ENCODE measurements around the gene OBP2B. TPM values are rescaled to one million over a fixed set of nuclear protein-coding genes. Genes with fewer than 3 reads are reported as not detected.
"Not testable (repeated sequence)": the region's sequence is repeated elsewhere in the genome, so short reads cannot be mapped to it uniquely, and the experiment has no call there.

The OBP2B gene
- total RNA-seq, 2 donors from 2014 or later: not detected

- no peak overlapping the region for H3K27ac Mint-ChIP-seq
- DNase-seq (ENCODE audit: low spot score) (no peak), ATAC-seq (no peak)
- H3K36me3 Mint-ChIP-seq: no peaks in the 10 kb centered on the region
- H3K9me3 Mint-ChIP-seq: no peaks in the 10 kb centered on the region
- no peak overlapping the region for H3K4me3 Mint-ChIP-seq
- peaks cover 2 to 14% of the 10 kb centered on the region in 2 donors for H3K27me3 Mint-ChIP-seq
- H3K4me1 Mint-ChIP-seq (ENCODE audit: low read depth in 2 of 2): no peaks in the 10 kb centered on the region
Observed at GRCh38 chr9:133205996-133206931, 2.8 kb downstream of the OBP2B start.

- not testable (repeated sequence) for H3K27ac Mint-ChIP-seq; H3K4me1 Mint-ChIP-seq (ENCODE audit: low read depth in 2 of 2)
Observed at GRCh38 chr9:133205481-133205887, 3.6 kb downstream of the OBP2B start.

GRCh38 chr9:133204993-133205336 is 4.1 kb downstream of the OBP2B start:
- Mint-ChIP-seq H3K36me3 (no peaks in the 10 kb centered on the region), H3K4me1 (ENCODE audit: low read depth in 2 of 2) (peaks cover 3 to 6% of the 10 kb centered on the region in 2 donors), H3K9me3 (peaks cover 2% of the 10 kb centered on the region), H3K27me3 (peaks cover 6 to 15% of the 10 kb centered on the region in 2 donors), H3K4me3 (no peak overlapping the region), H3K27ac (no peak overlapping the region)
- no peak for DNase-seq (ENCODE audit: low spot score)
- ATAC-seq: no peak

More at GRCh38 chr9:133205481-133205887, 3.6 kb downstream of the OBP2B start:
- not testable (repeated sequence) for H3K9me3 Mint-ChIP-seq; H3K4me3 Mint-ChIP-seq; ATAC-seq; H3K36me3 Mint-ChIP-seq; DNase-seq (ENCODE audit: low spot score)
- H3K27me3 Mint-ChIP-seq: peaks cover under 1 to 15% of the 10 kb centered on the region in 2 donors

- DNase-seq (ENCODE audit: low spot score) (no peak), ATAC-seq (no peak)
- Mint-ChIP-seq H3K27ac (no peak overlapping the region), H3K4me3 (no peak overlapping the region), H3K9me3 (peaks cover 3% of the 10 kb centered on the region), H3K36me3 (no peaks in the 10 kb centered on the region), H3K4me1 (ENCODE audit: low read depth in 2 of 2) (peaks cover 6 to 8% of the 10 kb centered on the region in 2 donors), H3K27me3 (peaks cover 11 to 14% of the 10 kb centered on the region in 2 donors)
Observed at GRCh38 chr9:133204335-133204992, 4.6 kb downstream of the OBP2B start.

GRCh38 chr9:133203506-133204075 is 5.5 kb downstream of the OBP2B start:
- Mint-ChIP-seq H3K27me3 (peaks cover 14 to 16% of the 10 kb centered on the region in 2 donors), H3K9me3 (peaks cover 3% of the 10 kb centered on the region), H3K4me1 (ENCODE audit: low read depth in 2 of 2) (peaks cover 6 to 8% of the 10 kb centered on the region in 2 donors), H3K4me3 (no peak overlapping the region), H3K27ac (no peak overlapping the region), H3K36me3 (no peaks in the 10 kb centered on the region)
- no peak for ATAC-seq
- no peak for DNase-seq (ENCODE audit: low spot score)

- Mint-ChIP-seq H3K4me1 (ENCODE audit: low read depth in 2 of 2) (peaks cover 6 to 8% of the 10 kb centered on the region in 2 donors), H3K27me3 (peaks cover 14 to 16% of the 10 kb centered on the region in 2 donors), H3K4me3 (no peak overlapping the region), H3K36me3 (no peaks in the 10 kb centered on the region), H3K27ac (no peak overlapping the region), H3K9me3 (peaks cover 3% of the 10 kb centered on the region)
- ATAC-seq: no peak
- no peak for DNase-seq (ENCODE audit: low spot score)
Observed at GRCh38 chr9:133202688-133203453, 6.2 kb downstream of the OBP2B start.

GRCh38 chr9:133202145-133202513 is 6.9 kb downstream of the OBP2B start:
- Mint-ChIP-seq H3K4me3 (no peak overlapping the region), H3K27ac (no peak overlapping the region), H3K27me3 (peaks cover 14 to 16% of the 10 kb centered on the region in 2 donors), H3K9me3 (peaks cover 3% of the 10 kb centered on the region), H3K36me3 (no peaks in the 10 kb centered on the region), H3K4me1 (ENCODE audit: low read depth in 2 of 2) (peaks cover 6 to 8% of the 10 kb centered on the region in 2 donors)
- DNase-seq (ENCODE audit: low spot score) (no peak), ATAC-seq (no peak)

- no peak overlapping the region for H3K27ac Mint-ChIP-seq
- H3K36me3 Mint-ChIP-seq: no peaks in the 10 kb centered on the region
- H3K9me3 Mint-ChIP-seq: peaks cover 3% of the 10 kb centered on the region
- ATAC-seq: no peak
- no peak overlapping the region for H3K4me3 Mint-ChIP-seq
- no peak for DNase-seq (ENCODE audit: low spot score)
- H3K27me3 Mint-ChIP-seq: peaks cover 16 to 18% of the 10 kb centered on the region in 2 donors
- H3K4me1 Mint-ChIP-seq (ENCODE audit: low read depth in 2 of 2): peaks cover 6 to 8% of the 10 kb centered on the region in 2 donors
Observed at GRCh38 chr9:133201424-133202144, 7.5 kb downstream of the OBP2B start.

- no peak overlapping the region for H3K4me3 Mint-ChIP-seq
- peak overlapping the region in 1 of 2 donors; percentile 59 for H3K27ac Mint-ChIP-seq
- peaks cover 6 to 8% of the 10 kb centered on the region in 2 donors for H3K4me1 Mint-ChIP-seq (ENCODE audit: low read depth in 2 of 2)
- ATAC-seq: no peak
- no peaks in the 10 kb centered on the region for H3K36me3 Mint-ChIP-seq
- no peak for DNase-seq (ENCODE audit: low spot score)
- H3K9me3 Mint-ChIP-seq: peaks cover 3% of the 10 kb centered on the region
- peaks cover 16 to 18% of the 10 kb centered on the region in 2 donors for H3K27me3 Mint-ChIP-seq
Observed at GRCh38 chr9:133200631-133201030, 8.4 kb downstream of the OBP2B start.

GRCh38 chr9:133199648-133200321 is 9.3 kb downstream of the OBP2B start:
- H3K27me3 Mint-ChIP-seq: peaks cover 18 to 22% of the 10 kb centered on the region in 2 donors
- peak overlapping the region; percentile 80 for H3K4me3 Mint-ChIP-seq
- H3K27ac Mint-ChIP-seq: peak overlapping the region in 1 of 2 donors; percentile 59
- H3K36me3 Mint-ChIP-seq: no peaks in the 10 kb centered on the region
- peak; percentile 61 to 72 for ATAC-seq
- no peak for DNase-seq (ENCODE audit: low spot score)
- H3K4me1 Mint-ChIP-seq (ENCODE audit: low read depth in 2 of 2): peaks cover 6 to 8% of the 10 kb centered on the region in 2 donors
- H3K9me3 Mint-ChIP-seq: peaks cover 3% of the 10 kb centered on the region

- ATAC-seq: no peak
- H3K9me3 Mint-ChIP-seq: peaks cover 2% of the 10 kb centered on the region
- DNase-seq (ENCODE audit: low spot score): no peak
Observed at GRCh38 chr9:133195029-133195428, 14.0 kb downstream of the OBP2B start.

GRCh38 chr9:133194597-133194996 is 14.5 kb downstream of the OBP2B start:
- H3K27ac Mint-ChIP-seq: no peak overlapping the region
- DNase-seq (ENCODE audit: low spot score) (no peak), ATAC-seq (no peak)
- peaks cover 14 to 25% of the 10 kb centered on the region in 2 donors for H3K27me3 Mint-ChIP-seq
- no peaks in the 10 kb centered on the region for H3K4me1 Mint-ChIP-seq (ENCODE audit: low read depth in 2 of 2)
- H3K36me3 Mint-ChIP-seq: no peaks in the 10 kb centered on the region
- no peak overlapping the region for H3K4me3 Mint-ChIP-seq
- H3K9me3 Mint-ChIP-seq: no peaks in the 10 kb centered on the region

More at GRCh38 chr9:133195029-133195428, 14.0 kb downstream of the OBP2B start:
- Mint-ChIP-seq H3K36me3 (no peaks in the 10 kb centered on the region), H3K27ac (no peak overlapping the region), H3K27me3 (peaks cover 16 to 29% of the 10 kb centered on the region in 2 donors), H3K4me3 (no peak overlapping the region), H3K4me1 (ENCODE audit: low read depth in 2 of 2) (peaks cover 3% of the 10 kb centered on the region in 2 donors)

Data from natural killer cell treated with Interleukin-12 subunit alpha and Interleukin-12 subunit beta and Interleukin-15 and Interleukin-18, amount 100 ng/mL, for 72 hours (primary cell).